ENCODE results near the gene TRIOBP. TPM values are rescaled to one million over a fixed set of nuclear protein-coding genes. Genes with fewer than 3 reads are reported as not detected.

Gene TRIOBP
- total and polyA plus RNA-seq, 2 of the 4 experiments (the other 2 are of a cell fraction) = 46.4 to 69.8 TPM

DNA sequence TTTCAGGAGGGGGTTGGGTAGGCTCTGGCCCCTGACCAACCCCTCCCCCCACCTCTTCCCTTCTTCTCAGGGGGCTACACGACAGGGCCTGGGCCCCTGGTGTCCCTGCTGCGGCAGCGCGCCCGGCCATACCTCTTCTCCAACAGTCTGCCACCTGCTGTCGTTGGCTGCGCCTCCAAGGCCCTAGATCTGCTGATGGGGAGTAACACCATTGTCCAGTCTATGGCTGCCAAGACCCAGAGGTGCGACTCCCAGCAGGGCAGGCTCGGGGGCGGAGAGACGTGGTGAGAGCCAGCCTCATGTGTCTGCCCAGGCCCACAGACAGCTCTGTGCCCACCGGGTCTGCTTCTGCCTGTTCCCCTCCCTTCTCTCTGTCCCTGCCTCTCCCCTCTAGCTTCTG lies 118.7 kb downstream of the TRIOBP start:
- H2BK15ac ChIP-seq (ENCODE audit: low read depth, low read length) = no peak overlapping the region
- H3K9ac ChIP-seq (ENCODE audit: low read depth, low read length) = no peak overlapping the region
- H3K9me3 ChIP-seq (ENCODE audit: control insufficient read depth, insufficient read depth, low read length) = no peaks in the 10 kb centered on the region
- H3K23ac ChIP-seq (ENCODE audit: low read depth, low read length) = no peak overlapping the region
- no peak overlapping the region for H3K4me2 ChIP-seq (ENCODE audit: low read depth, low read length)
- H3K36me3 ChIP-seq (ENCODE audit: control insufficient read depth, insufficient read depth, low read length) = peaks cover 7% of the 10 kb centered on the region; the same call in 1 of the 2 replicates
- intact Hi-C loops (cut with micrococcal nuclease) = loop anchor here (5.0 kb wide), 1 partner anchor 117 kb away; no protein-coding TSS in a partner anchor
- H3K4me1 ChIP-seq (ENCODE audit: control insufficient read depth, insufficient read depth, low read length) = peaks cover 10% of the 10 kb centered on the region
- no peaks in the 10 kb centered on the region; a peak in 1 of 4 replicates for H3K79me1 ChIP-seq (ENCODE audit: low read depth in 1 of 2, low read length in 2 of 2)
- ChIA-PET CTCF (no interaction called here), POLR2A (ENCODE audit: unreplicated experiment) (interaction anchor here (0.6 kb wide), 1 partner anchor 155 kb away, joined by 3 read pairs; no protein-coding TSS in a partner anchor)
- DNase-seq = no peak
- no peaks in the 10 kb centered on the region for H3K9me1 ChIP-seq (ENCODE audit: insufficient read depth, low read length)
- dilution Hi-C loops (cut with HindIII; ENCODE audit: low sequenced_read_pairs, unreplicated experiment) = no loop called here
- no peak overlapping the region for H2AFZ ChIP-seq (replicated peaks; ENCODE audit: low read length, poor library complexity)
- in situ Hi-C loops (cut with MboI; ENCODE audit: low sequenced_read_pairs) = loop anchor here (5.0 kb wide), 1 partner anchor 52 kb away; no protein-coding TSS in a partner anchor
- no peak overlapping the region for H3K4ac ChIP-seq (ENCODE audit: low read depth, low read length)
- no peak overlapping the region for H3K14ac ChIP-seq (replicated peaks; ENCODE audit: low read depth, low read length)
- H2AK9ac ChIP-seq (replicated peaks; ENCODE audit: low read depth, low read length, poor library complexity) = no peak overlapping the region
- H3K27me3 ChIP-seq (ENCODE audit: control insufficient read depth, insufficient read depth, low read length) = peaks cover 3% of the 10 kb centered on the region; the same call in 1 of the 2 replicates
- H2BK5ac ChIP-seq (ENCODE audit: low read depth, low read length, poor library complexity, severe bottlenecking) = no peak overlapping the region
- no peak overlapping the region for H4K5ac ChIP-seq (ENCODE audit: low read depth, low read length)
- no peak overlapping the region for H4K8ac ChIP-seq (ENCODE audit: low read depth in 2 of 2, low read length in 2 of 2)
- no peak overlapping the region for H3K27ac ChIP-seq (ENCODE audit: insufficient read depth, low read length)
- 85% methylated on average over 4 of the region's 12 CpGs; no CpG with 5 or more reads in 1 of the 2 experiments for WGBS, 2 experiments (ENCODE audit: extremely low coverage in 2 of 2, insufficient read length in 1 of 2)
- no peak overlapping the region for H4K91ac ChIP-seq (ENCODE audit: insufficient read depth, low read depth, low read length)
- H4K20me1 ChIP-seq (ENCODE audit: insufficient read depth, low read length) = no peaks in the 10 kb centered on the region
- no peak overlapping the region for H3K18ac ChIP-seq (ENCODE audit: low read depth, low read length)
- H2BK20ac ChIP-seq (ENCODE audit: low read depth, low read length) = no peak overlapping the region
- no peak for TF ChIP-seq RFX5 (IDR thresholded peaks at IDR 0.05; ENCODE audit: low read depth, low read length)
- TF ChIP-seq, protein P1, sequence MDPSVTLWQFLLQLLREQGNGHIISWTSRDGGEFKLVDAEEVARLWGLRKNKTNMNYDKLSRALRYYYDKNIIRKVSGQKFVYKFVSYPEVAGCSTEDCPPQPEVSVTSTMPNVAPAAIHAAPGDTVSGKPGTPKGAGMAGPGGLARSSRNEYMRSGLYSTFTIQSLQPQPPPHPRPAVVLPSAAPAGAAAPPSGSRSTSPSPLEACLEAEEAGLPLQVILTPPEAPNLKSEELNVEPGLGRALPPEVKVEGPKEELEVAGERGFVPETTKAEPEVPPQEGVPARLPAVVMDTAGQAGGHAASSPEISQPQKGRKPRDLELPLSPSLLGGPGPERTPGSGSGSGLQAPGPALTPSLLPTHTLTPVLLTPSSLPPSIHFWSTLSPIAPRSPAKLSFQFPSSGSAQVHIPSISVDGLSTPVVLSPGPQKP (IDR thresholded peaks at IDR 0.05; ENCODE audit: borderline replicate concordance, low read depth, low read length) = no peak
- TF ChIP-seq POLR2A (IDR thresholded peaks at IDR 0.05; ENCODE audit: low read depth, low read length) = no peak
- TF ChIP-seq, protein P2, sequence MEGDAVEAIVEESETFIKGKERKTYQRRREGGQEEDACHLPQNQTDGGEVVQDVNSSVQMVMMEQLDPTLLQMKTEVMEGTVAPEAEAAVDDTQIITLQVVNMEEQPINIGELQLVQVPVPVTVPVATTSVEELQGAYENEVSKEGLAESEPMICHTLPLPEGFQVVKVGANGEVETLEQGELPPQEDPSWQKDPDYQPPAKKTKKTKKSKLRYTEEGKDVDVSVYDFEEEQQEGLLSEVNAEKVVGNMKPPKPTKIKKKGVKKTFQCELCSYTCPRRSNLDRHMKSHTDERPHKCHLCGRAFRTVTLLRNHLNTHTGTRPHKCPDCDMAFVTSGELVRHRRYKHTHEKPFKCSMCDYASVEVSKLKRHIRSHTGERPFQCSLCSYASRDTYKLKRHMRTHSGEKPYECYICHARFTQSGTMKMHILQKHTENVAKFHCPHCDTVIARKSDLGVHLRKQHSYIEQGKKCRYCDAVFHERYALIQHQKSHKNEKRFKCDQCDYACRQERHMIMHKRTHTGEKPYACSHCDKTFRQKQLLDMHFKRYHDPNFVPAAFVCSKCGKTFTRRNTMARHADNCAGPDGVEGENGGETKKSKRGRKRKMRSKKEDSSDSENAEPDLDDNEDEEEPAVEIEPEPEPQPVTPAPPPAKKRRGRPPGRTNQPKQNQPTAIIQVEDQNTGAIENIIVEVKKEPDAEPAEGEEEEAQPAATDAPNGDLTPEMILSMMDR (conservative IDR thresholded peaks at IDR 0.05; ENCODE audit: low read depth, low read length) = no peak
- no peak for TF ChIP-seq SMC3 (IDR thresholded peaks at IDR 0.05; ENCODE audit: low read depth, low read length)
- TF ChIP-seq, protein P3, sequence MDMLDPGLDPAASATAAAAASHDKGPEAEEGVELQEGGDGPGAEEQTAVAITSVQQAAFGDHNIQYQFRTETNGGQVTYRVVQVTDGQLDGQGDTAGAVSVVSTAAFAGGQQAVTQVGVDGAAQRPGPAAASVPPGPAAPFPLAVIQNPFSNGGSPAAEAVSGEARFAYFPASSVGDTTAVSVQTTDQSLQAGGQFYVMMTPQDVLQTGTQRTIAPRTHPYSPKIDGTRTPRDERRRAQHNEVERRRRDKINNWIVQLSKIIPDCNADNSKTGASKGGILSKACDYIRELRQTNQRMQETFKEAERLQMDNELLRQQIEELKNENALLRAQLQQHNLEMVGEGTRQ (IDR thresholded peaks at IDR 0.05; ENCODE audit: low read depth, low read length) = no peak
- TF ChIP-seq MAFK (IDR thresholded peaks at IDR 0.05; ENCODE audit: low read depth, low read length) = no peak
- no peak for TF ChIP-seq CHD1 (IDR thresholded peaks at IDR 0.05; ENCODE audit: low read depth, low read length)
- TF ChIP-seq MXI1 (IDR thresholded peaks at IDR 0.05; ENCODE audit: borderline replicate concordance, low read depth, low read length) = no peak
- TF ChIP-seq BHLHE40 (IDR thresholded peaks at IDR 0.05; ENCODE audit: low read depth, low read length) = no peak
- no peak for TF ChIP-seq NFE2L2 (IDR thresholded peaks at IDR 0.05; ENCODE audit: low read depth, low read length)
- no peak for TF ChIP-seq MAZ (IDR thresholded peaks at IDR 0.05; ENCODE audit: borderline replicate concordance, low read depth, low read length)
- no peak for TF ChIP-seq CEBPB (IDR thresholded peaks at IDR 0.05; ENCODE audit: low read depth, low read length)
- no peak for TF ChIP-seq RAD21 (IDR thresholded peaks at IDR 0.05; ENCODE audit: low read length)
- no peak for TF ChIP-seq FOS (IDR thresholded peaks at IDR 0.05; ENCODE audit: low read depth, low read length)
- TF ChIP-seq RCOR1 (IDR thresholded peaks at IDR 0.05; ENCODE audit: insufficient replicate concordance, low read length) = no peak
- no peak overlapping the region for H3K56ac ChIP-seq (ENCODE audit: extremely low read depth, insufficient read depth, low read length)
- H3K4me3 ChIP-seq (ENCODE audit: insufficient read depth, low read depth, low read length) = no peak overlapping the region
- H2AK5ac ChIP-seq (ENCODE audit: low read depth, low read length) = no peak overlapping the region
- no peak overlapping the region for H2BK120ac ChIP-seq (ENCODE audit: low read depth, low read length)
- ATAC-seq (ENCODE audit: low read depth) = no peak
- no TSS peak for BruUV-seq (replicated peaks)

All from IMR-90 (cell line).